ENCODE measurements around the gene SLC6A14.

Gene SLC6A14, protein sequence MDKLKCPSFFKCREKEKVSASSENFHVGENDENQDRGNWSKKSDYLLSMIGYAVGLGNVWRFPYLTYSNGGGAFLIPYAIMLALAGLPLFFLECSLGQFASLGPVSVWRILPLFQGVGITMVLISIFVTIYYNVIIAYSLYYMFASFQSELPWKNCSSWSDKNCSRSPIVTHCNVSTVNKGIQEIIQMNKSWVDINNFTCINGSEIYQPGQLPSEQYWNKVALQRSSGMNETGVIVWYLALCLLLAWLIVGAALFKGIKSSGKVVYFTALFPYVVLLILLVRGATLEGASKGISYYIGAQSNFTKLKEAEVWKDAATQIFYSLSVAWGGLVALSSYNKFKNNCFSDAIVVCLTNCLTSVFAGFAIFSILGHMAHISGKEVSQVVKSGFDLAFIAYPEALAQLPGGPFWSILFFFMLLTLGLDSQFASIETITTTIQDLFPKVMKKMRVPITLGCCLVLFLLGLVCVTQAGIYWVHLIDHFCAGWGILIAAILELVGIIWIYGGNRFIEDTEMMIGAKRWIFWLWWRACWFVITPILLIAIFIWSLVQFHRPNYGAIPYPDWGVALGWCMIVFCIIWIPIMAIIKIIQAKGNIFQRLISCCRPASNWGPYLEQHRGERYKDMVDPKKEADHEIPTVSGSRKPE

DNA sequence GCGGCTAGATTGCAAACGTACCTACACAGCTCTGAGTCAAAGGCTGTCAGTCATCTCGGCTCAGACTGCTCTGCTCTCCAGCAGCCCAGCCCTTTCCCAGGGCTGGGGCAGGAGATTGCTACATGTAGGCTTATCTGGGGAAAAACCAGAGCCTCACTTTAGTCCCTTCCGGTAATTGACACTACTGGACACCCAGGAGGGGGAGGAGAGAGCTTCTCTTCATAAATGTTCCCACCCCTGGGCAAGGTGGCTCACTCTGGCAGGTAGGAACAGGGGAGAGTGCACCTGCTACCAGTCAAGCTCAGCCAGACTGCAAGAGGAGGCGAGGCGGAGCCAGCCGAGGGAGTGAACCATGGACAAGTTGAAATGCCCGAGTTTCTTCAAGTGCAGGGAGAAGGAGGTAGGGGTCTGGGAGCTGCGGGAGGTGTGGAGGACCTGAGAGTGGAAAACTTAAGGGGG lies at the start of gene SLC6A14:
Gene SLC6A14 (plus strand): TSS at position 249 of the 459 bp plus-strand sequence. CDS start 104 bp downstream, at position 353.
- no peak for DNase-seq (ENCODE audit: low read depth, low spot score)

- no peak for DNase-seq (ENCODE audit: low read depth, low spot score)
Measured at GRCh38 chrX:116395752-116396151, 40.7 kb upstream of the SLC6A14 start.

- DNase-seq (ENCODE audit: low read depth, low spot score) = no peak
Measured at GRCh38 chrX:116399681-116400080, 36.7 kb upstream of the SLC6A14 start.

DNA sequence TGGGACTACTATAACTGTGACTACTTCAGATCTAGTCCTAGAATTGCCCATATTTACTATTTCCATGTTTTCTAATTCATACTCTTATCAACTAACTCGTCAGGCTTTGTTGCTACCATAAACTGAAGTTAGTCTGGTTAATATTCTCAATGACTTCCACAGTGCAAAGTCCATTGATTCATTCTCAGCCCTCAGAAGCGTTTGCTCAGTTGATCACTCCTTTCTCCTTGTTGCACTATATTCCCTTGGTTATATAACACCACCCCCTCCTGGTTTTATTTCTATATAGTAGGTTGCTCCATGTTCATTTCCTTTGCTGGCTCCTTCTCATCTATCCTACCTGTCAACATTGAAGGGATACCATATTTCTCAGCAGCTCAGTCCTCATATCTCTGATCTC lies 27.2 kb upstream of the SLC6A14 start:
- no peak for DNase-seq (ENCODE audit: low read depth, low spot score)

GRCh38 chrX:116413273-116413672 lies 23.1 kb upstream of the SLC6A14 start:
- no peak for DNase-seq (ENCODE audit: low read depth, low spot score)

DNA sequence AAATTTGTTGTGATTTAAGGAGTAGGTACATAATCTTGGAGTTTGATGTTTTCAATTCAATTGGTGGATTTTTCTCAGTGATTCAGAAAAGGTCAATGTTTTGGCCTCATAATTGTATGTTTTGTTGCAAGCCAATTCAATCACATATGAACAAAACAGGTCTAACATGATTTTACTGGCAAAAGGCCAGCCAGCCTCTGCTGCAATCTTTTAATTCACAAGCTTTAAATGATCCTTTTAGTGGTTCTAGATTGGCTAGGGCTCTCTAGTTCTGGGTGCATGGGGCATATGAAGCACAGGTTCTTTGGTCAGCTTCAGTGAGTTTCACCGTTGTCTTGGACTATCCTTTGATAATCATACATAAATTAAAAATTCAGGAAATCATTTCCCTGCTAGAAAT lies 19.2 kb upstream of the SLC6A14 start:
- no peak for DNase-seq (ENCODE audit: low read depth, low spot score)

DNA sequence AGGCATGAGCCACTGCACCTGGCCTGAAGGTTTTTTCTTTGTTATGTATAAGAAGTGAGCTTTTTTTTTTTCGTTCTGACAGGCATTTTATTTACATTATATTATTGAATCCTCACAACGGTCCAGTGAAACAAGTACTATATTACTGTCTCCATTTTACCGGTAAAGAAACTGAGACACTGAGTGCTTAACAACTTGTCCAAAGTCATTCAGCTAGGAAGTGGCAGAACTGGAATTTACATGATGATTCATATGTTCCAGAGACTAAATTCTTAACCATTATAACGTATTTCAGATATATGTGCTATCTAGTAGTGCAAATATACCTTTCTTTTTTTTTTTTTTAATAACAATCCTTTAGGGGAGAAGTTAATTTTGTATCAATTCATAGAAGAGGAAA lies 18.4 kb upstream of the SLC6A14 start:
- no peak for DNase-seq (ENCODE audit: low read depth, low spot score)

DNA sequence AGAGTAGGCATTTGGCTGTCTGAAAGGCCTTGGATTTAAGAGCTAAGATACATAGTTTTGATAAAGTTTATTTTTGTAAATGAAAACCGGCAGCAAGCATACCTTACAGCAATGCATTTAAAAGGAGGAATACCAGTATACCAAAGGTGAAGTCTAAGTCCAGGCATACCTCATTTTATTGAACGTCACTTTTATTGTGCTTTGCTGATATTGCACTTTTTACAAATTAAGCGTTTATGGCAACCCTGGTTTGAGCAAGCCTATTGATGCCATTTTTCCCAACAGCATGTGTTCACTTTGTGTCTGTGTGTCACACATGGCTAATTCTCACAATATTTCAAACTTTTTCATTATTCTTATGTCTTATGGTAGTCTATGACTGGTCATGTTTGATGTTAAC lies 8.4 kb upstream of the SLC6A14 start:
- no peak for DNase-seq (ENCODE audit: low read depth, low spot score)

GRCh38 chrX:116435597-116435996 lies 809 bp upstream of the SLC6A14 start:
- DNase-seq (ENCODE audit: low read depth, low spot score) = no peak

- no peak for DNase-seq (ENCODE audit: low read depth, low spot score)
Measured at GRCh38 chrX:116449156-116449555, 12.8 kb downstream of the SLC6A14 start.

DNA sequence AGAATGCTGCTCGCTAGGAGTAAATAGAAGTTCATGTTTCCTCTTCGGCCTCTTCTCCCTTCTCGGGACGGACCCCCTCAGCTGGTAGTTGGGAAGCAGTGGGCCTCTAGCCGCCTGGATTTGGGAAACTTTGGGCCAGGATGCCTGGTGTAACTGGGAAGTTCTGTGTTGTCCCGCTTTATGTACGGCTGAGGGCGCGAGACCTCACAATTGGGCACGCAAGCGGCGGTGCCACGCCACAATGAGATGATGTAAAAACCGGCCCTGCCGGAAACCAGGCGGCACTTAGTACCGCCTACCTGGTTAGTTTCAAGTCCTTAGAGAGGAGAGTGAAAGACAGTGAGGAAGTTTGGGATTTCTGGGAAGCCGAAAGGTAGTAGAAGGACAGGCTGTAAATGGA lies 26.4 kb downstream of the SLC6A14 start, which contains the start of gene CT83:
Gene CT83 (minus strand): TSS at position 155 of the 400 bp plus-strand sequence. CDS start 120 bp downstream, at position 35.
- DNase-seq (ENCODE audit: low read depth, low spot score) = no peak

GRCh38 chrX:116480059-116480458 lies 43.7 kb downstream of the SLC6A14 start:
- no peak for DNase-seq (ENCODE audit: low read depth, low spot score)

GRCh38 chrX:116490104-116490503 lies 53.7 kb downstream of the SLC6A14 start:
- no peak for DNase-seq (ENCODE audit: low read depth, low spot score)

DNA sequence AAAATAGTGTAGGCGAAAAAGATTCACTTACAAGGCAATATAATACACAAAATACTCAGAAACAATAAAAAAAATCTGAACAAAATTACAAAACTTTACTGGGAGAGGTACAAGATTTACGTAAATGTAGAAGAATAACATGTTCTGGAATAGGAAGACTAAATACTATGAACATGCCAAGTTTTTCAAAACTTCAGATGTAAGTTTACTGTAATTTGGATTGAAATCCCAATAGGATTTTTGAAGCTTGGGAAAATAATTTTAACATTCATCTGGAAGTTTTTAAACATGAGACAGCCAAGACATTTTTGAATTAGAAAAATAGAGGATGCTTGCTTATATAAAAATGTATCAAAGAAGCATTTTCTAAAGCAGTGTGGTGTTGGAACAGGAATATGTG lies 56.9 kb downstream of the SLC6A14 start:
- no peak for DNase-seq (ENCODE audit: low read depth, low spot score)

DNA sequence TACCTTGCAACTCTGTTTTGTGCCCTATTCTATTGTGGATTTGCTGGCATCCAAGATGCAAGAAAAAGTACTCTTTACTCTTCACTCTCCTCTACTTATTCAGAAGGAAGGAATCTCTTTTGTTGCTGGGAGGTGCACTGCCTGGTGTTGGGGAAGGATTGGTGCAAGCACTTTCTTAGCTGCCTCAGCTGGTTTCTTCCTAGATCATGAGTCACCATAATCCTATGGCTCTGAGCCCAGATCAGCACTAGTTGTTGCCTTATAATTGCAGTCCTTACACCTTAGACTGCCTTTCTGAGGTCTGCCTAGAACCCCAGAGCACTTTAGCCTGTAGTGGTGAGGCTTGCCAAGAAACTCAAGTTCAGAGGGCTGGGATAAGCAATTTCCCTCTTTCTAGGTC lies 63.4 kb downstream of the SLC6A14 start:
- no peak for DNase-seq (ENCODE audit: low read depth, low spot score)

Data from activated CD4-positive, CD25-positive, alpha-beta regulatory T cell treated with anti-CD3 and anti-CD28 coated beads, Interleukin-2, amount 50 U/mL, for 16 hours (primary cell).